Measurements from ENCODE around the gene MEGF9. TPM values are rescaled to one million over a fixed set of nuclear protein-coding genes. Genes with fewer than 3 reads are reported as not detected.

Gene MEGF9
- total RNA-seq: 4.7 and 5.1 TPM in 2 replicates

DNA sequence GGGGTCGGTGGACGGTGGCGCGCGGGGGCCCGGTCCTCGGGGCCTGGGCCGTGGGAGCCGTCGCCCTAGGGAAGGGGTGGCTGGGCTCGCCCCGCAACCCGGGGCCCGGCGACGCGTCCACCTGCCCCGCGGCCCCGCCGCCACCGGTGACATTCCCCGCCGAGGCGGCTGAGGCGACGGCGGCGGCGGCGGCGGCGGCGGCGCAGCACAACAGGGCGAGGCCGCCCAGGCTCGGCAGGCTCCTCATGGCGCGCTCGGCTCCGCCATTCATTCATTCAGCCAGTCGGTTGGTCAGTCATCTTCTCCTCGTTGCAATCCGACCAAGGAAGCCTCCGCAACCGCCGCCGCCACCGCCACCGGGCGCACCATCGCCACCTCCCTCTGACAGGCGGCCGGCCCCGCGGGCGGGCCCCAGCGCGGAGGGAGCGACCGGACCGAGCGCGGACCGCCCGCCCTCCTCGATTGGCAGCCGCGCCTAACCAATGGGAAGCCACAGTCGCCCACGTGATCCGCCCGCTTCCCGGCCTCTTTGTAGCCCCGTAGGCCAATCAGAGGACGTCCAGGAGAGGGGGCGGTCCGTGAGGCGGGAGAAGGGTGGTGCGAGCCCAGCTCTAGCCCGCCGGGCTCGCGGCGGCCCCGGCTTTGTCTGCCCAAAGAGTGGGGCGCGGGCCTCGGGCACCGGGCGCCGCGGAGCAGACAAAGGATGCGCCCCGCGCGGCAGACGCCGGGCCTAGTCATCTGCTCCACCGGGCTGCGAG, at the start of gene MEGF9:
TSS of gene MEGF9 (minus strand) at position 383 of the 758 bp plus-strand sequence. CDS start at position 271, 112 bp downstream.

DNA sequence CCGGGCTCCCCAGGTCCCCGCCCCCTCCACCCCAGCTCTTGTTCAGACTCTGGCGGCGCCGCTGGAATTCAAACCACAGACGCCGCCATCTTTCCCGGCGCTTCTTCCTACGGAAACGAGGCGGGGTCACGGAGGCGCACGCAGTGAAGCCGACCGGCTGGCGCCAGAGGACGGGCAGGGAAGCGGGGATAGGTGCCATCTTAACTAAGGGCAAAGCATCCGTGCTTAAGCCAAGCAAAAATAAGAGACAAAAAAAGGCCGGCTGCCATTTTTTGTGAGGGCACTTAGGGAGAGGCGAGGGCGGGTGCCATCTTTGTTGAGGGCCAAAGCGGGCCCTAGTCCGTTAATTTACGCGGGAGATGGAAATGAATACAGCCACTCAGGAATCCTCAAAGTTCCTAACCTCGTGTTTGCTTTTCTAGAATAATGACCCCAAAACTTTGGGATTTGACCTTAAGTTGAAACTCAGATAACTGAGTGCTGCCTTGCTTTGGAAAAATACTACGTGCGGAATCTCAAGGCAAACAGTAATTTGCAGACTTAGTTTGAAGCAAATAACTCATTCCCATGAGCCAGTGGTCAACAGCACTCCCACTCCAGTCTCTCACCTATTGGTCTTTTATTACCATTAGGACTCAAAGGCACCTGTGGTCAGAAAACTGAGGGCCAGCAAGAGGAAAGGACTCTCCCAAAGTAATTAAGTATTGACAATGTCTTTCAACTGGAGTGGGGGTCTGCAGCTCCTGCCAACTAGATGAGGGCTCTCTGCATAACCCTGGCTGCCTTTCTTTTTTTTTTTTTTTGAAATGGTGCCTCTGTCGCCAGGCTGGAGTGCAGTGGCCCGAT, 134.0 kb downstream of the MEGF9 start, which contains the start of gene CDK5RAP2:
TSS of gene CDK5RAP2 (minus strand) at position 117 of the 846 bp plus-strand sequence. CDS start 189 bp downstream, outside the sequence.

Other genes starting within 250 kb of the MEGF9 start
- 27.5 and 32.1 TPM in 2 replicates for gene CDK5RAP2, start 134.3 kb downstream of the MEGF9 start, total RNA-seq
- 21.7 and 27.2 TPM in 2 replicates for gene FBXW2, start 78.9 kb upstream of the MEGF9 start, total RNA-seq
- 31.3 and 33.5 TPM in 2 replicates for gene PSMD5, start 128.5 kb upstream of the MEGF9 start, total RNA-seq
- 20.1 and 44.6 TPM in 2 replicates for gene PHF19, start 162.7 kb upstream of the MEGF9 start, total RNA-seq
- gene TRAF1, start 212.3 kb upstream of the MEGF9 start, total RNA-seq: 1.4 and 4.3 TPM in 2 replicates